B cell (primary cell): Measurements from ENCODE around the gene EIF5. TPM values are rescaled to one million over a fixed set of nuclear protein-coding genes. Genes with fewer than 3 reads are reported as not detected.

Experiments used
- ATAC-seq: fragments of 200-7000 bp; cut with Tn5 transposase; one replicate; pipeline ENCODE4 v1.10.0; 2021; ENCODE audit warnings: low read depth, mild to moderate bottlenecking, moderate number of reproducible peaks, moderate library complexity
- CTCF ChIA-PET: fragments of 350-600 bp; sonication (Branson Sonifier 250); formaldehyde crosslinking; loops from one replicate; lab custom pipeline; 2021; ENCODE audit warnings: antibody characterized with exemption, inconsistent platforms; lab: Charles Lee
- POLR2A ChIA-PET: fragments of 350-600 bp; sonication (Branson Sonifier 250); formaldehyde crosslinking; loops from one replicate; lab custom pipeline; 2021; ENCODE audit warnings: antibody characterized with exemption; lab: Charles Lee
- DNase-seq: peaks from one replicate; pipeline ENCODE4 v3.0.0; 2013
- H2AFZ ChIP-seq: 2 replicates; pipeline ENCODE4 v1.6.1; 2012; ENCODE audit warnings: mild to moderate bottlenecking, low read depth, low read length; ENCODE audit not compliant: insufficient read depth, poor library complexity, severe bottlenecking
- H3K27ac ChIP-seq, 2 donors: 1 replicate in 1 of 2; 2 replicates in 1 of 2; pipeline ENCODE4 v1.5.1; 2012 to 2013; ENCODE audit warnings: low read length in 2 of 2, mild to moderate bottlenecking in 2 of 2, moderate library complexity in 1 of 2
- H3K27me3 ChIP-seq, 4 experiments: fragments of 200-600 bp in 1 of 4; sonication (generic) in 1 of 4; replicated peaks in 1 of 4; 1 replicate in 2 of 4; 2 replicates in 2 of 4; pipeline versions ENCODE4 v1.6.1 to v1.7.0; 2013 to 2016; ENCODE audit warnings: low read length in 3 of 4, mild to moderate bottlenecking in 2 of 4, mixed read lengths in 1 of 4, moderate library complexity in 1 of 4; ENCODE audit not compliant: insufficient read depth in 4 of 4, control insufficient read depth in 3 of 4; ENCODE audit errors: control extremely low read depth in 1 of 4
- H3K36me3 ChIP-seq, 2 experiments: replicated peaks in 1 of 2; 1 replicate in 1 of 2; 2 replicates in 1 of 2; pipeline versions ENCODE4 v1.6.1 to v1.7.1; 2013; ENCODE audit warnings: low read length in 1 of 2; ENCODE audit not compliant: insufficient read depth in 2 of 2, control insufficient read depth in 1 of 2; ENCODE audit errors: control extremely low read depth in 1 of 2, extremely low read depth in 1 of 2
- H3K4me1 ChIP-seq, 2 donors: fragments of 200-600 bp in 1 of 2; sonication (generic) in 1 of 2; 1 replicate in 1 of 2; 2 replicates in 1 of 2; pipeline versions ENCODE4 v1.5.1 to v1.6.1; 2013 to 2017; ENCODE audit warnings: low read length in 2 of 2; ENCODE audit not compliant: control insufficient read depth in 2 of 2, insufficient read depth in 2 of 2
- H3K4me2 ChIP-seq: replicated peaks from 2 replicates; pipeline ENCODE3; 2012; ENCODE audit warnings: mild to moderate bottlenecking, low read depth, low read length; ENCODE audit not compliant: poor library complexity, severe bottlenecking
- H3K4me3 ChIP-seq, 5 experiments: fragments of 200-600 bp in 1 of 5; sonication (generic) in 1 of 5; 1 replicate in 3 of 5; 2 replicates in 2 of 5; pipeline versions ENCODE4 v1.5.1 to v1.7.0; 2011 to 2016; ENCODE audit warnings: low read length in 4 of 5, mild to moderate bottlenecking in 4 of 5, low read depth in 2 of 5, control low read depth in 1 of 5, moderate library complexity in 1 of 5; ENCODE audit not compliant: insufficient read depth in 1 of 5; ENCODE audit errors: control extremely low read depth in 1 of 5, extremely low read depth in 1 of 5
- H3K79me2 ChIP-seq: fragments of 200-600 bp; sonication (generic); one replicate; pipeline ENCODE4 v1.6.0; 2016; ENCODE audit warnings: low read length; ENCODE audit not compliant: control insufficient read depth, insufficient read depth
- H3K9ac ChIP-seq: fragments of 200-600 bp; sonication (generic); 2 replicates; pipeline ENCODE4 v1.6.1; 2017; ENCODE audit warnings: mild to moderate bottlenecking, low read length, moderate library complexity
- H3K9me3 ChIP-seq, 3 donors: one replicate each; pipeline versions ENCODE4 v1.6.1 to v1.7.1; 2013; ENCODE audit warnings: low read length in 2 of 3; ENCODE audit not compliant: control insufficient read depth in 2 of 3, insufficient read depth in 1 of 3; ENCODE audit errors: control extremely low read depth in 1 of 3
- H4K20me1 ChIP-seq: 2 replicates; pipeline ENCODE4 v1.6.0; 2012; ENCODE audit warnings: mild to moderate bottlenecking, low read length; ENCODE audit not compliant: insufficient read depth, control insufficient read depth, poor library complexity, severe bottlenecking
- H3K27ac Mint-ChIP-seq: one replicate; pipeline ENCODE4 v1.8.0; 2021; ENCODE audit warnings: mixed read lengths
- H3K27me3 Mint-ChIP-seq: one replicate; pipeline ENCODE4 v1.8.0; 2021; ENCODE audit warnings: mixed read lengths
- H3K4me1 Mint-ChIP-seq: one replicate; pipeline ENCODE4 v1.8.0; 2021; ENCODE audit warnings: mixed read lengths
- H3K4me3 Mint-ChIP-seq: one replicate; pipeline ENCODE4 v1.8.0; 2021; ENCODE audit warnings: mixed read lengths
- H3K9me3 Mint-ChIP-seq: one replicate; pipeline ENCODE4 v1.8.0; 2022; ENCODE audit warnings: mixed read lengths; ENCODE audit not compliant: insufficient read depth
- EZH2 ChIP-seq: IDR thresholded peaks from 2 replicates; pipeline ENCODE4 v1.6.1; 2012; ENCODE audit warnings: borderline replicate concordance, low read depth, mild to moderate bottlenecking, moderate library complexity, low read length; ENCODE audit not compliant: insufficient read depth, poor library complexity, severe bottlenecking
- WGBS: methylation state at CpG from one replicate; pipeline ENCODE4 v1.1.5; 2013; ENCODE audit warnings: missing lambda C conversion rate; ENCODE audit not compliant: insufficient coverage; 5-methylcytosine and 5-hydroxymethylcytosine counted together
- intact Hi-C: fragments of 100-400 bp; cut with micrococcal nuclease; formaldehyde crosslinking; loops from one replicate; pipeline ENCODE4 v1.10.0; 2022
- polyA plus RNA-seq: library from polyadenylated mRNA; depleted of rRNA; stranded (reverse); fragments of >200 nt; gene quantifications from 2 replicates; pipeline ENCODE4 v1.2.3, GENCODE V29; 2012
- total RNA-seq, 2 donors: library from RNA; stranded (reverse); fragments of 120-200 nt in 1 of 2; gene quantifications; 1 replicate in 1 of 2; 2 replicates in 1 of 2; pipeline versions ENCODE4 v1.2.3 to v1.2.4, GENCODE V29; 2013 to 2022
- TF ChIP-seq, protein P1 (sequence below): fragments of 200-600 bp; IDR thresholded peaks from one replicate; pipeline ENCODE4 v1.8.0; 2022; ENCODE audit warnings: antibody characterized with exemption, mild to moderate bottlenecking

The EIF5 gene
- total and polyA plus RNA-seq, 2 donors (not counting 1 experiment from before 2014, with no cell fraction given) = 206 to 314 TPM

DNA sequence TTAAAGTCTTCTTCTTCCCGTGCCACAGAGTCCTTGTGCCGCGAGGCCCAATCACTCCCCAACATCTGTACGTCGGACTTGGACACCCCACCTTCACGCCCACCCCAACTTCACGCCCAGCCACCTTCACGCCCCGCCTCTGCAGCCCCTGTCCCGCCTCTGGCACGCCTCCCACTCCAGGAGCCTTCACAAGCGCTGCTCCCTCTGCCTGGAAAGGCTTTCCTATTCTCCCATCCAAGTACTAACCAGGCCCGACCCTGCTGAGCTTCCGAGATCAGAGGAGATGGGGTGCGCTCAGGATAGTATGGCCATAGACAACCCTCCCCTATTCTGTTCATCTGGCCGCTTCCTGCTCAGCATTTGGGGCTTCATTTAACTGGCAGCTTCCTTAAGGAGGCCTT, 17.3 kb upstream of the EIF5 start:
- Histone ChIP-seq H4K20me1 (no peaks in the 10 kb centered on the region), H3K4me2 (no peak overlapping the region), H3K27me3 (peaks cover 0 to 8% (median 2%) of the 10 kb centered on the region in 4 experiments), H3K79me2 (no peaks in the 10 kb centered on the region), H3K9me3 (no peaks in the 10 kb centered on the region), H3K4me3 (no peak overlapping the region), H3K9ac (no peak overlapping the region), H2AFZ (no peak overlapping the region), H3K27ac (no peak overlapping the region), H3K4me1 (peaks cover 0 to 4% of the 10 kb centered on the region in 2 donors), H3K36me3 (no peaks in the 10 kb centered on the region)
- ChIA-PET POLR2A (no interaction called here), CTCF (no interaction called here)
- H3K27ac Mint-ChIP-seq = no peak overlapping the region
- peaks cover 23% of the 10 kb centered on the region for H3K27me3 Mint-ChIP-seq
- intact Hi-C loops = no loop called here
- no peak for DNase-seq
- H3K4me1 Mint-ChIP-seq = peaks cover 3% of the 10 kb centered on the region
- WGBS = 96% methylated on average over 16 of the region's 16 CpGs
- no peak for ATAC-seq
- TF ChIP-seq, protein P1, sequence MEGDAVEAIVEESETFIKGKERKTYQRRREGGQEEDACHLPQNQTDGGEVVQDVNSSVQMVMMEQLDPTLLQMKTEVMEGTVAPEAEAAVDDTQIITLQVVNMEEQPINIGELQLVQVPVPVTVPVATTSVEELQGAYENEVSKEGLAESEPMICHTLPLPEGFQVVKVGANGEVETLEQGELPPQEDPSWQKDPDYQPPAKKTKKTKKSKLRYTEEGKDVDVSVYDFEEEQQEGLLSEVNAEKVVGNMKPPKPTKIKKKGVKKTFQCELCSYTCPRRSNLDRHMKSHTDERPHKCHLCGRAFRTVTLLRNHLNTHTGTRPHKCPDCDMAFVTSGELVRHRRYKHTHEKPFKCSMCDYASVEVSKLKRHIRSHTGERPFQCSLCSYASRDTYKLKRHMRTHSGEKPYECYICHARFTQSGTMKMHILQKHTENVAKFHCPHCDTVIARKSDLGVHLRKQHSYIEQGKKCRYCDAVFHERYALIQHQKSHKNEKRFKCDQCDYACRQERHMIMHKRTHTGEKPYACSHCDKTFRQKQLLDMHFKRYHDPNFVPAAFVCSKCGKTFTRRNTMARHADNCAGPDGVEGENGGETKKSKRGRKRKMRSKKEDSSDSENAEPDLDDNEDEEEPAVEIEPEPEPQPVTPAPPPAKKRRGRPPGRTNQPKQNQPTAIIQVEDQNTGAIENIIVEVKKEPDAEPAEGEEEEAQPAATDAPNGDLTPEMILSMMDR = no peak
- TF ChIP-seq EZH2 = no peak
- no peak overlapping the region for H3K4me3 Mint-ChIP-seq
- H3K9me3 Mint-ChIP-seq = no peaks in the 10 kb centered on the region

DNA sequence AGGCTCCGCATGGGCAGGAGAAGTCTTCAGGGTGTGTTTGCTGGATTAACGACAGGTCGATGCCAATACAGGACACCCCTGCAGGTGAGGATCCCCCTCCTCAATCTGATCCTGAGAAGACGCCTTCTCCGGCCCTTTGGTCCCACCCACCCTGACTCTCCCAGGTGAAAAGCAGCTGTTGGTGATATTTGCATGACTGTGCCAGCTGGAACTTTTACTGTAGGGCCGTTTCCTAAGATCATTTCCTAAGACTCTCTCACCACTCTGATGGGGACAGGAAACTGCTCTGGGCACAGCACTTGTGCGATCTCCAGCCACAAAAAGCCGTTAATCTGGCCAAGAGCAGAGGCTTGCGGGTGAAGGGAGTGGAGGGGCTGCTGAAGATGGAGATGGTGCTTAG, 16.8 kb upstream of the EIF5 start:
- WGBS = 38% methylated on average over 5 of the region's 9 CpGs
- H4K20me1 ChIP-seq = no peaks in the 10 kb centered on the region
- no peak overlapping the region for H3K27ac ChIP-seq
- peaks cover 0 to 4% of the 10 kb centered on the region in 2 donors for H3K4me1 ChIP-seq
- H3K9me3 Mint-ChIP-seq = no peaks in the 10 kb centered on the region
- TF ChIP-seq EZH2 = no peak
- TF ChIP-seq, protein P1 = no peak
- ChIA-PET POLR2A (no interaction called here), CTCF (no interaction called here)
- ATAC-seq = no peak
- H3K9me3 ChIP-seq = no peaks in the 10 kb centered on the region
- DNase-seq = no peak
- H3K27me3 ChIP-seq = peaks cover 0 to 4% (median 1%) of the 10 kb centered on the region in 4 experiments
- H3K4me3 ChIP-seq = no peak overlapping the region
- peaks cover 23% of the 10 kb centered on the region for H3K27me3 Mint-ChIP-seq
- no peaks in the 10 kb centered on the region for H3K79me2 ChIP-seq
- H3K27ac Mint-ChIP-seq = no peak overlapping the region
- no peak overlapping the region for H3K4me3 Mint-ChIP-seq
- no peak overlapping the region for H3K9ac ChIP-seq
- peaks cover 3% of the 10 kb centered on the region for H3K4me1 Mint-ChIP-seq
- intact Hi-C loops = no loop called here
- no peak overlapping the region for H3K4me2 ChIP-seq
- H3K36me3 ChIP-seq = no peaks in the 10 kb centered on the region
- no peak overlapping the region for H2AFZ ChIP-seq
